HG02642 (cell line): ENCODE results near the gene VAT1.
A peak's percentile ranks its signal among the peaks of the same experiment; 100 is the strongest.
"Not testable (repeated sequence)": the region's sequence is repeated elsewhere in the genome, so short reads cannot be mapped to it uniquely, and the experiment has no call there.

Experiments
- ATAC-seq: cut with Tn5 transposase; IDR thresholded peaks from one replicate; pipeline ENCODE4 v1.9.1; 2021; ENCODE audit warnings: mild to moderate bottlenecking; ENCODE audit not compliant: unreplicated experiment, poor library complexity

The VAT1 gene

GRCh38 chr17:43021741-43022512, at the start of gene VAT1:
Gene VAT1 (minus strand): TSS chr17:43022385. CDS start chr17:43022322, 63 bp downstream.
- ATAC-seq = peak; percentile 47

- no peak for ATAC-seq
Measured at GRCh38 chr17:43070872-43071271, 48.7 kb upstream of the VAT1 start.

- no peak for ATAC-seq
Measured at GRCh38 chr17:43070257-43070656, 48.1 kb upstream of the VAT1 start.

GRCh38 chr17:43069368-43069898, 47.2 kb upstream of the VAT1 start:
- ATAC-seq = no peak

GRCh38 chr17:43068570-43069367, 46.6 kb upstream of the VAT1 start:
- no peak for ATAC-seq

GRCh38 chr17:43062984-43063638, 40.9 kb upstream of the VAT1 start:
- no peak for ATAC-seq

- ATAC-seq = no peak
Measured at GRCh38 chr17:43056051-43056450, 33.9 kb upstream of the VAT1 start.

GRCh38 chr17:43053008-43053407, 30.8 kb upstream of the VAT1 start:
- not testable (repeated sequence) for ATAC-seq

GRCh38 chr17:43051969-43052368, 29.8 kb upstream of the VAT1 start:
- no peak for ATAC-seq

GRCh38 chr17:43044024-43044423, 21.8 kb upstream of the VAT1 start:
- ATAC-seq = no peak

- no peak for ATAC-seq
Measured at GRCh38 chr17:43043307-43043706, 21.1 kb upstream of the VAT1 start.

GRCh38 chr17:43042025-43042628, 19.9 kb upstream of the VAT1 start:
- no peak for ATAC-seq

GRCh38 chr17:43040655-43041054, 18.5 kb upstream of the VAT1 start:
- ATAC-seq = no peak

- ATAC-seq = no peak
Measured at GRCh38 chr17:43039646-43040045, 17.5 kb upstream of the VAT1 start.

- no peak for ATAC-seq
Measured at GRCh38 chr17:43034894-43035293, 12.7 kb upstream of the VAT1 start.

GRCh38 chr17:43033948-43034881, 12.0 kb upstream of the VAT1 start:
- no peak for ATAC-seq

GRCh38 chr17:43031666-43032065, 9.5 kb upstream of the VAT1 start:
- ATAC-seq = no peak

- no peak for ATAC-seq
Measured at GRCh38 chr17:43030137-43030767, 8.1 kb upstream of the VAT1 start.
